CD14-positive monocyte (primary cell): ENCODE results near the gene GAPVD1. TPM values are rescaled to one million over a fixed set of nuclear protein-coding genes. Genes with fewer than 3 reads are reported as not detected.

Source experiments
- DNase-seq, 3 donors: peaks; one replicate each; pipeline ENCODE4 v3.0.0-alpha.2; 2011 to 2022
- H2AFZ ChIP-seq: 2 replicates; pipeline ENCODE4 v1.6.0; 2012; ENCODE audit warnings: mild to moderate bottlenecking, low read depth, low read length, inconsistent platforms; ENCODE audit not compliant: insufficient read depth, poor library complexity, severe bottlenecking
- H3K27ac ChIP-seq, 2 donors: 1 replicate in 1 of 2; 2 replicates in 1 of 2; pipeline ENCODE4 v1.5.1; 2012 to 2013; ENCODE audit warnings: low read length in 2 of 2, control low read depth in 1 of 2, inconsistent platforms in 1 of 2, low read depth in 1 of 2, mild to moderate bottlenecking in 1 of 2
- H3K27me3 ChIP-seq, 2 donors: one replicate each; pipeline versions ENCODE4 v1.6.0 to v1.6.1; 2011 to 2013; ENCODE audit warnings: low read length in 2 of 2; ENCODE audit not compliant: control insufficient read depth in 2 of 2, insufficient read depth in 2 of 2
- H3K36me3 ChIP-seq, 2 donors: replicated peaks in 1 of 2; 1 replicate in 1 of 2; 2 replicates in 1 of 2; pipeline versions ENCODE4 v1.5.1 to v1.6.1; 2012 to 2013; ENCODE audit warnings: low read length in 2 of 2, control low read depth in 1 of 2, inconsistent platforms in 1 of 2, mild to moderate bottlenecking in 1 of 2; ENCODE audit not compliant: insufficient read depth in 2 of 2, control insufficient read depth in 1 of 2
- H3K4me1 ChIP-seq, 2 donors: 1 replicate in 1 of 2; 2 replicates in 1 of 2; pipeline versions ENCODE4 v1.5.1 to v1.6.1; 2012 to 2013; ENCODE audit warnings: low read length in 2 of 2, control low read depth in 1 of 2, inconsistent platforms in 1 of 2, mild to moderate bottlenecking in 1 of 2, moderate library complexity in 1 of 2; ENCODE audit not compliant: insufficient read depth in 2 of 2, control insufficient read depth in 1 of 2
- H3K4me2 ChIP-seq: replicated peaks from 2 replicates; pipeline ENCODE3; 2012; ENCODE audit warnings: low read length, moderate library complexity, mild to moderate bottlenecking; ENCODE audit not compliant: poor library complexity, severe bottlenecking; ENCODE audit errors: extremely low read depth
- H3K4me3 ChIP-seq, 3 experiments: fragments of 200-600 bp in 1 of 3; sonication (generic) in 1 of 3; replicated peaks in 1 of 3; 1 replicate in 2 of 3; 2 replicates in 1 of 3; pipeline ENCODE4 v1.5.1; 2011 to 2013; ENCODE audit warnings: low read length in 3 of 3, mild to moderate bottlenecking in 3 of 3, control low read depth in 2 of 3, low read depth in 2 of 3, inconsistent platforms in 1 of 3, moderate library complexity in 1 of 3
- H3K79me2 ChIP-seq: 2 replicates; pipeline ENCODE4 v1.6.0; 2012; ENCODE audit warnings: mild to moderate bottlenecking, control low read depth, inconsistent platforms, low read length, moderate library complexity; ENCODE audit not compliant: insufficient read depth
- H3K9ac ChIP-seq: 2 replicates; pipeline ENCODE4 v1.6.0; 2017; ENCODE audit warnings: low read length, mild to moderate bottlenecking; ENCODE audit not compliant: insufficient read depth, poor library complexity, severe bottlenecking
- H3K9me3 ChIP-seq, 2 donors: replicated peaks in 1 of 2; 1 replicate in 1 of 2; 2 replicates in 1 of 2; pipeline versions ENCODE4 v1.5.1 to v1.6.1; 2012 to 2013; ENCODE audit warnings: low read length in 2 of 2, control low read depth in 1 of 2; ENCODE audit not compliant: control insufficient read depth in 1 of 2, insufficient read depth in 1 of 2
- H4K20me1 ChIP-seq: 2 replicates; pipeline ENCODE4 v1.6.0; 2012; ENCODE audit warnings: mild to moderate bottlenecking, low read length, control low read depth, moderate library complexity; ENCODE audit not compliant: insufficient read depth
- H3K27ac Mint-ChIP-seq, 7 donors: one replicate each; pipeline ENCODE4 v1.8.0; 2020; ENCODE audit warnings: mild to moderate bottlenecking in 7 of 7, mixed read lengths in 7 of 7, moderate library complexity in 6 of 7, inconsistent platforms in 2 of 7
- H3K27me3 Mint-ChIP-seq, 3 donors: one replicate each; pipeline ENCODE4 v1.8.0; 2021 to 2022; ENCODE audit warnings: low read depth in 3 of 3, mild to moderate bottlenecking in 3 of 3, mixed read lengths in 3 of 3, moderate library complexity in 3 of 3, inconsistent platforms in 1 of 3
- H3K36me3 Mint-ChIP-seq, 2 donors: one replicate each; pipeline ENCODE4 v1.8.0; 2020; ENCODE audit warnings: mixed read lengths in 2 of 2, inconsistent platforms in 1 of 2, mild to moderate bottlenecking in 1 of 2
- H3K4me1 Mint-ChIP-seq: one replicate; pipeline ENCODE4 v1.8.0; 2020; ENCODE audit warnings: mild to moderate bottlenecking, mixed read lengths
- H3K4me3 Mint-ChIP-seq, 2 donors: one replicate each; pipeline ENCODE4 v1.8.0; 2020; ENCODE audit warnings: mild to moderate bottlenecking in 2 of 2, mixed read lengths in 2 of 2, moderate library complexity in 1 of 2
- H3K9me3 Mint-ChIP-seq, 7 donors: one replicate each; pipeline ENCODE4 v1.8.0; 2020 to 2022; ENCODE audit warnings: mixed read lengths in 7 of 7, mild to moderate bottlenecking in 6 of 7, moderate library complexity in 6 of 7, inconsistent platforms in 2 of 7
- CTCF ChIP-seq: fragments of 200-600 bp; IDR thresholded peaks from one replicate; pipeline ENCODE4 v1.8.0; 2022; ENCODE audit warnings: antibody characterized with exemption, mild to moderate bottlenecking
- WGBS: methylation state at CpG from one replicate; pipeline ENCODE4 v1.1.5; 2013; ENCODE audit warnings: missing lambda C conversion rate; ENCODE audit not compliant: insufficient coverage; 5-methylcytosine and 5-hydroxymethylcytosine counted together
- intact Hi-C, 2 donors: fragments of 100-400 bp; cut with micrococcal nuclease; formaldehyde crosslinking; loops; one replicate each; pipeline versions ENCODE4 v1.15.0 to v1.15.1; 2023
- polyA plus RNA-seq, 3 donors: library from polyadenylated mRNA; depleted of rRNA in 1 of 3; unstranded in 2 of 3; stranded (reverse) in 1 of 3; fragments of 300-500 nt in 2 of 3; fragments of >200 nt in 1 of 3; fragmentation: Illumina TruSeq in 2 of 3; gene quantifications; 1 replicate in 2 of 3; 2 replicates in 1 of 3; pipeline ENCODE4 v1.2.3, GENCODE V29; 2012 to 2021

The GAPVD1 gene
- polyA plus RNA-seq, 3 donors = 18.7 to 49.2 (median 30.5) TPM

- Histone ChIP-seq H3K4me1 (peaks cover 37 to 65% of the 10 kb centered on the region in 2 donors), H3K9me3 (no peaks in the 10 kb centered on the region), H4K20me1 (peaks cover 71% of the 10 kb centered on the region), H3K36me3 (peaks cover 55 to 62% of the 10 kb centered on the region in 2 donors), H3K4me3 (peak overlapping the region in 2 of 3 experiments; percentile 71 to 97), H3K79me2 (peaks cover 70% of the 10 kb centered on the region), H3K4me2 (peak overlapping the region; percentile 89), H3K9ac (no peak overlapping the region), H3K27me3 (no peaks in the 10 kb centered on the region), H3K27ac (peak overlapping the region in 1 of 2 donors; percentile 99), H2AFZ (no peak overlapping the region)
- intact Hi-C loops = loop anchor here in 1 of 2 donors (5.0 kb wide), 2 partner anchors 34 to 36 kb away; partner anchors contain the start of gene RABEPK
- H3K36me3 Mint-ChIP-seq = peaks cover 52 to 60% of the 10 kb centered on the region in 2 donors
- no peak for DNase-seq
- peak overlapping the region in 6 of 7 donors; percentile 52 to 77 (median 60) for H3K27ac Mint-ChIP-seq
- H3K27me3 Mint-ChIP-seq = no peaks in the 10 kb centered on the region
- no peak for TF ChIP-seq CTCF
- peaks cover 0 to 3% (median 0%) of the 10 kb centered on the region in 7 donors for H3K9me3 Mint-ChIP-seq
- H3K4me3 Mint-ChIP-seq = peak overlapping the region in 1 of 2 donors; percentile 99
- 92% methylated on average over 2 of the region's 7 CpGs for WGBS
- peaks cover 54% of the 10 kb centered on the region for H3K4me1 Mint-ChIP-seq
These were observed 23.3 kb upstream of the GAPVD1 start for GRCh38 chr9:125238127-125238914.

- Mint-ChIP-seq H3K27me3 (no peaks in the 10 kb centered on the region), H3K36me3 (peaks cover 52 to 56% of the 10 kb centered on the region in 2 donors), H3K4me3 (peak overlapping the region in 1 of 2 donors; percentile 99), H3K9me3 (peaks cover 0 to 3% (median 0%) of the 10 kb centered on the region in 7 donors), H3K27ac (peak overlapping the region in 6 of 7 donors; percentile 6 to 71 (median 54)), H3K4me1 (peaks cover 57% of the 10 kb centered on the region)
- 86% methylated on average over 7 of the region's 14 CpGs for WGBS
- peak overlapping the region in 1 of 2 donors; percentile 99 for H3K27ac ChIP-seq
- peaks cover 40 to 72% of the 10 kb centered on the region in 2 donors for H3K4me1 ChIP-seq
- H4K20me1 ChIP-seq = peaks cover 69% of the 10 kb centered on the region
- H3K4me3 ChIP-seq = peak overlapping the region in 2 of 3 experiments; percentile 71 to 97
- H3K9me3 ChIP-seq = no peaks in the 10 kb centered on the region
- intact Hi-C loops = loop anchor here in 1 of 2 donors (5.0 kb wide), 2 partner anchors 33 to 37 kb away; partner anchors contain the start of gene RABEPK
- no peak overlapping the region for H3K9ac ChIP-seq
- peaks cover 70% of the 10 kb centered on the region for H3K79me2 ChIP-seq
- peak overlapping the region; percentile 89 for H3K4me2 ChIP-seq
- H2AFZ ChIP-seq = no peak overlapping the region
- no peak for TF ChIP-seq CTCF
- no peak for DNase-seq
- H3K36me3 ChIP-seq = peaks cover 49 to 57% of the 10 kb centered on the region in 2 donors
- no peaks in the 10 kb centered on the region for H3K27me3 ChIP-seq
These were observed 22.6 kb upstream of the GAPVD1 start for GRCh38 chr9:125238915-125239446.
